PC-9 (cell line): ENCODE measurements around the gene SP3. TPM values are rescaled to one million over a fixed set of nuclear protein-coding genes. Genes with fewer than 3 reads are reported as not detected.

ENCODE experiments used
- BruUV-seq: library from RNA; stranded (reverse); fragments of 400-500 nt; replicated peaks from 2 replicates; lab custom pipeline; 2021; lab: Mats Ljungman, UMichigan
- CTCF ChIA-PET: fragments of 300-600 bp; sonication (Branson Sonifier 250); formaldehyde crosslinking; loops from one replicate; lab custom pipeline; 2022; ENCODE audit warnings: antibody characterized with exemption; lab: Charles Lee
- POLR2A ChIA-PET: fragments of 300-600 bp; sonication (Branson Sonifier 250); formaldehyde crosslinking; loops from one replicate; lab custom pipeline; 2022; ENCODE audit warnings: antibody characterized with exemption; ENCODE audit not compliant: unreplicated experiment; lab: Charles Lee
- DNase-seq, 2 experiments: peaks; one replicate each; pipeline versions ENCODE4 v3.0.0 to v3.0.0-alpha.2; 2015 to 2022; ENCODE audit warnings: mixed read lengths in 1 of 2
- H2AFZ ChIP-seq: fragments of 200-600 bp; sonication (generic); 2 replicates; pipeline ENCODE4 v1.8.1; 2017; ENCODE audit warnings: antibody characterized with exemption
- H3F3A ChIP-seq: fragments of 200-600 bp; sonication (generic); 2 replicates; pipeline ENCODE4 v1.8.1; 2017; ENCODE audit warnings: antibody characterized with exemption, mild to moderate bottlenecking, low read depth; ENCODE audit not compliant: insufficient read depth
- H3K27ac ChIP-seq: fragments of 200-600 bp; sonication (generic); 2 replicates; pipeline ENCODE4 v1.6.1; 2016; ENCODE audit warnings: mixed run types
- H3K27me3 ChIP-seq: fragments of 200-600 bp; sonication (generic); 2 replicates; pipeline ENCODE4 v1.6.1; 2016; ENCODE audit warnings: low read depth, mixed run types; ENCODE audit not compliant: insufficient read depth
- H3K36me3 ChIP-seq: fragments of 200-600 bp; sonication (generic); 2 replicates; pipeline ENCODE4 v1.6.1; 2016; ENCODE audit warnings: low read depth, mixed run types
- H3K4me1 ChIP-seq: fragments of 200-600 bp; sonication (generic); replicated peaks from 2 replicates; pipeline ENCODE4 v1.6.1; 2016; ENCODE audit warnings: mixed run types; ENCODE audit not compliant: insufficient read depth
- H3K4me2 ChIP-seq: fragments of 200-600 bp; sonication (generic); 2 replicates; pipeline ENCODE4 v1.6.1; 2017; ENCODE audit warnings: mixed run types
- H3K4me3 ChIP-seq: fragments of 200-600 bp; sonication (generic); 2 replicates; pipeline ENCODE4 v1.6.1; 2016; ENCODE audit warnings: mixed run types
- H3K79me2 ChIP-seq: fragments of 200-600 bp; sonication (generic); 2 replicates; pipeline ENCODE4 v1.6.1; 2017; ENCODE audit warnings: low read depth, mixed run types
- H3K9me2 ChIP-seq: fragments of 200-600 bp; sonication (generic); 2 replicates; pipeline ENCODE4 v1.8.1; 2017; ENCODE audit warnings: mild to moderate bottlenecking; ENCODE audit not compliant: insufficient read depth
- H3K9me3 ChIP-seq: fragments of 200-600 bp; sonication (generic); 2 replicates; pipeline ENCODE4 v1.8.1; 2016; ENCODE audit warnings: low read depth; ENCODE audit not compliant: insufficient read depth
- H4K20me1 ChIP-seq: fragments of 200-600 bp; sonication (generic); 2 replicates; pipeline ENCODE4 v1.8.1; 2017; ENCODE audit not compliant: insufficient read depth
- CTCF ChIP-seq: fragments of 200-600 bp; sonication (generic); conservative IDR thresholded peaks from 2 replicates; pipeline ENCODE4 v1.6.1; 2017; ENCODE audit warnings: mixed run types, antibody characterized with exemption, mild to moderate bottlenecking, moderate library complexity
- EZH2 ChIP-seq: fragments of 200-600 bp; sonication (generic); IDR thresholded peaks from 2 replicates; pipeline ENCODE4 v1.8.0; 2017; ENCODE audit warnings: antibody characterized with exemption, low read depth
- intact Hi-C: fragments of 100-400 bp; cut with micrococcal nuclease; formaldehyde crosslinking; loops from one replicate; pipeline ENCODE4 v1.10.0; 2022; ENCODE audit not compliant: unreplicated experiment
- total RNA-seq: library from RNA; stranded (reverse); gene quantifications from 2 replicates; pipeline ENCODE4 v1.2.3, GENCODE V29; 2021

The SP3 gene
- total RNA-seq, 1 experiment from 2014 or later = 127 TPM

DNA sequence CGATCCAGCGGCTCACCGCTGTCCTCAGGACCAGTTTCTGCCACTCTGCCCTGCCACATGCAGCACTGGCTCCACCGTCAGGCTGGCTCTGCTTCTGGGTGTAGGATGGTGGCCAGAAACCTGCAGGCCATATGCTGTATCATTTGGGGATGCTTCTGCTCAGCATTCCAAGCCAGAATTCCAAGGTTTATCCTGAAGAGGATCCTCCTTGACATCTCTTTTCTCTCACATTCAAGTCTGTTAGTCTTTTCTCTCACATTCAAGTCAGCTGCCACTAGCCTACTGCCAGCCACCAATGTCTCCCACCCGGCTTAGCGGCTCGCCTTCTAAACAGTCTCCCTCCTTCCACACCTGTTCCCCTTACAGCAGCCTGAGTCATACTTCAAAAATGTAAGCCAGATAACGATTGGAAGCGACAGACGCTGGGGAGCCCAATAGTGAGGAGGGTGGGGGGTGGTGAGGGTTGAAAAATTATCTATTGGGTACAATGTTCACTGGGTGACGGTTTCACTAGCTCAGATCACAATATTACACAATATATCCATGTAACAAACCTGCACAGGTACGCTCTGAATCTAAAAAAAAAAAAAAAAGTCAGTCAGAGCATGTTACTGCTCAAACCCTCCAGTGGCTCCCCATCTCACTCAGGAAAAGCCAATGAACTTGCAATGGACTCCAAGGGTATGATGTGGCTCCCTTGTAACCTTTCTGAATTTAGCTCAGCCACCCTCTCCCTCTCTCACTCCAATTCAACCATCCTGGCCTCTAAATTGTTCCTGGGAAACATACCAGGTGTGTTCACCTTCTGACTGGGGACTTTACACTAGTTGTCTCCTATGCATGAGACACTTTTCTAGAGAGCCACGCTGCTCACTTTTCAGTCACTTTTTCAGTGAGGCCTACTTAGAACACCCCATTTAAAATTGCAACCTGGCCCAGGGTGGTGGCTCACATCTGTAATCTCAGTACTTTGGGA, 38.8 kb upstream of the SP3 start:
- H2AFZ ChIP-seq = no peak overlapping the region
- ChIA-PET POLR2A (interaction anchor here (0.6 to 1.2 kb wide), 2 partner anchors 31 to 42 kb away, joined by 5 to 8 read pairs; no protein-coding TSS in a partner anchor), CTCF (interaction anchor here (0.5 to 0.7 kb wide), 3 partner anchors 11 to 253 kb away, joined by 3 to 8 read pairs (median 5); no protein-coding TSS in a partner anchor)
- H3K4me2 ChIP-seq = no peak overlapping the region
- H3K36me3 ChIP-seq = no peaks in the 10 kb centered on the region
- DNase-seq = peak in 1 of 2 experiments; percentile 69
- H3K4me1 ChIP-seq = peaks cover 7% of the 10 kb centered on the region
- no peaks in the 10 kb centered on the region for H4K20me1 ChIP-seq
- 0 out of 2 replicates have a peak, but pooled peaks cover 7% of the 10 kb centered on the region for H3F3A ChIP-seq
- H3K9me3 ChIP-seq = no peaks in the 10 kb centered on the region
- H3K9me2 ChIP-seq = no peaks in the 10 kb centered on the region
- no peak for TF ChIP-seq CTCF
- no peak for TF ChIP-seq EZH2
- no TSS peak for BruUV-seq
- H3K27ac ChIP-seq = no peak overlapping the region
- H3K79me2 ChIP-seq = no peaks in the 10 kb centered on the region
- H3K27me3 ChIP-seq = no peaks in the 10 kb centered on the region
- intact Hi-C loops = loop anchor here (2.0 kb wide), 1 partner anchor 31 kb away; no protein-coding TSS in a partner anchor
- no peak overlapping the region for H3K4me3 ChIP-seq

DNA sequence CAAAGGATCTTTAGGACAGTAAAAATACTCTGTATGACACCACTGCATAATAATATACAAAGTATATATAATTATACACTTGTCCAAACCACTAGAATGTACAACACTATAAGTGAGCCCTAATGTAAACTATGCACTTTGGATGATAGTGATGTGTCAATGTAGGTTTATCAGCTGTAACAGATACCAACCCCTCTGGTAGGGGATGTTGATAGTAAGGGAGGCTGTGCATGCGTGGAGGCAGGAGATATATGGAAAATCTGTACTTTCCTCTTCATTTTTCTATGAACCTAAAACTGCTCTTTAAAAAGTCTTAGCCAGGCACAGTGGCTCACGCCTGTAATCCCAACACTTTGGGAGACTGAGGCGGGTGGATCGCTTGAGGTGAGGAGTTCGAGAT, 37.5 kb upstream of the SP3 start:
- no peaks in the 10 kb centered on the region for H4K20me1 ChIP-seq
- no peaks in the 10 kb centered on the region for H3K27me3 ChIP-seq
- no peak for TF ChIP-seq EZH2
- TF ChIP-seq CTCF = no peak
- H3K27ac ChIP-seq = no peak overlapping the region
- H3K9me2 ChIP-seq = no peaks in the 10 kb centered on the region
- H3K4me2 ChIP-seq = no peak overlapping the region
- POLR2A ChIA-PET = no interaction called here
- H3K9me3 ChIP-seq = no peaks in the 10 kb centered on the region
- no peak overlapping the region for H3K4me3 ChIP-seq
- H3K79me2 ChIP-seq = no peaks in the 10 kb centered on the region
- H3K36me3 ChIP-seq = no peaks in the 10 kb centered on the region
- no peak for DNase-seq
- no peak overlapping the region for H2AFZ ChIP-seq
- CTCF ChIA-PET = no interaction called here
- BruUV-seq = no TSS peak
- peaks cover 7% of the 10 kb centered on the region for H3K4me1 ChIP-seq
- H3F3A ChIP-seq = 0 out of 2 replicates have a peak, but pooled peaks cover 7% of the 10 kb centered on the region
- intact Hi-C loops = no loop called here

GRCh38 chr2:174001107-174001506, 35.9 kb upstream of the SP3 start:
- Histone ChIP-seq H3K4me1 (peaks cover 5% of the 10 kb centered on the region), H3F3A (0 out of 2 replicates have a peak, but pooled peaks cover 6% of the 10 kb centered on the region), H3K9me3 (no peaks in the 10 kb centered on the region), H3K9me2 (no peaks in the 10 kb centered on the region), H3K79me2 (no peaks in the 10 kb centered on the region), H2AFZ (no peak overlapping the region), H3K27ac (no peak overlapping the region), H3K4me2 (no peak overlapping the region), H3K27me3 (no peaks in the 10 kb centered on the region), H4K20me1 (no peaks in the 10 kb centered on the region), H3K4me3 (no peak overlapping the region), H3K36me3 (no peaks in the 10 kb centered on the region)
- intact Hi-C loops = no loop called here
- CTCF ChIA-PET = no interaction called here
- POLR2A ChIA-PET = no interaction called here
- BruUV-seq = no TSS peak
- DNase-seq = no peak
- TF ChIP-seq EZH2 (no peak), CTCF (no peak)
